HCT116 (cell line): Measurements from ENCODE around the gene MAML2. TPM values are rescaled to one million over a fixed set of nuclear protein-coding genes. Genes with fewer than 3 reads are reported as not detected.
A peak's percentile ranks its signal among the peaks of the same experiment; 100 is the strongest.

ENCODE experiments used
- ATAC-seq: fragments of 200-7000 bp; cut with Tn5 transposase; 2 replicates; pipeline ENCODE4 v1.9.1; 2020; ENCODE audit warnings: mild to moderate bottlenecking, moderate library complexity
- BruUV-seq: library from RNA; stranded (reverse); fragments of 400-500 nt; replicated peaks from 2 replicates; lab custom pipeline; 2021; lab: Mats Ljungman, UMichigan
- CTCF ChIA-PET: fragments of 300-600 bp; sonication (Branson Sonifier 250); formaldehyde crosslinking; loops from one replicate; lab custom pipeline; 2021; ENCODE audit warnings: antibody characterized with exemption; lab: Charles Lee
- POLR2A ChIA-PET: fragments of 300-600, 350-600 bp; sonication (Branson Sonifier 250); formaldehyde crosslinking; loops from one replicate; lab custom pipeline; 2021; ENCODE audit warnings: antibody characterized with exemption; lab: Charles Lee
- RAD21 ChIA-PET, 2 experiments: fragments of 300-600 bp; sonication (Branson Sonifier 250); formaldehyde crosslinking; loops; one replicate each; lab custom pipeline; 2023; ENCODE audit warnings: low total read pairs in 2 of 2; ENCODE audit not compliant: uncharacterized antibody in 2 of 2, unreplicated experiment in 2 of 2, low non-redundant PET in 1 of 2; lab: Charles Lee
- DNase-seq: peaks from one replicate; pipeline ENCODE4 v3.0.0-alpha.2; 2010; ENCODE audit warnings: low read depth, low spot score
- H2AFZ ChIP-seq: fragments of 200-600 bp; shearing (Covaris generic), sonication (generic); 2 replicates; pipeline ENCODE4 v1.6.1; 2017; ENCODE audit warnings: low read depth, mixed run types, mixed read lengths, antibody characterized with exemption, low read length; ENCODE audit not compliant: poor library complexity, severe bottlenecking
- H3K27ac ChIP-seq: 2 replicates; pipeline ENCODE4 v1.5.1; 2012; ENCODE audit warnings: low read depth, low read length
- H3K27me3 ChIP-seq: fragments of 200-600 bp; sonication (generic); 2 replicates; pipeline ENCODE4 v1.6.1; 2016; ENCODE audit warnings: mixed run types, low read length, mixed read lengths; ENCODE audit not compliant: insufficient read depth
- H3K36me3 ChIP-seq, 2 experiments: fragments of 200-500 bp in 1 of 2; fragments of 200-600 bp in 1 of 2; sonication (Bioruptor generic) in 1 of 2; sonication (generic) in 1 of 2; 2 replicates each; pipeline versions ENCODE4 v1.5.1 to v1.6.1; 2014 to 2016; ENCODE audit warnings: low read length in 2 of 2, inconsistent platforms in 1 of 2, mixed read lengths in 1 of 2, mixed run types in 1 of 2; ENCODE audit not compliant: insufficient read depth in 2 of 2, control insufficient read depth in 1 of 2
- H3K4me1 ChIP-seq, 2 experiments: fragments of 200-600 bp in 1 of 2; sonication (generic) in 1 of 2; 2 replicates each; pipeline versions ENCODE4 v1.5.1 to v1.6.1; 2012 to 2017; ENCODE audit warnings: low read length in 2 of 2, inconsistent platforms in 1 of 2, mild to moderate bottlenecking in 1 of 2, mixed read lengths in 1 of 2, mixed run types in 1 of 2, moderate library complexity in 1 of 2; ENCODE audit not compliant: insufficient read depth in 2 of 2, control insufficient read depth in 1 of 2
- H3K4me2 ChIP-seq: fragments of 200-600 bp; sonication (generic); 2 replicates; pipeline ENCODE4 v1.6.1; 2017; ENCODE audit warnings: mixed run types, low read length, mixed read lengths
- H3K4me3 ChIP-seq, 2 experiments: fragments of 200-600 bp in 1 of 2; sonication (generic) in 1 of 2; replicated peaks in 1 of 2; 2 replicates each; pipeline ENCODE4 v1.5.1; 2011 to 2016; ENCODE audit warnings: low read length in 2 of 2, control low read depth in 1 of 2, low read depth in 1 of 2, mild to moderate bottlenecking in 1 of 2, mixed read lengths in 1 of 2, mixed run types in 1 of 2
- H3K79me2 ChIP-seq: fragments of 200-600 bp; sonication (generic); 2 replicates; pipeline ENCODE4 v1.6.1; 2017; ENCODE audit warnings: mild to moderate bottlenecking, mixed run types, low read length, moderate library complexity, mixed read lengths; ENCODE audit not compliant: insufficient read depth
- H3K9ac ChIP-seq: fragments of 200-600 bp; sonication (generic); 2 replicates; pipeline ENCODE4 v1.6.1; 2016; ENCODE audit warnings: low read length, mixed read lengths
- H3K9me2 ChIP-seq: fragments of 200-600 bp; sonication (generic), shearing (Covaris generic); 2 replicates; pipeline ENCODE4 v1.6.1; 2017; ENCODE audit warnings: mixed run types, mild to moderate bottlenecking, moderate library complexity; ENCODE audit not compliant: insufficient read depth
- H3K9me3 ChIP-seq, 2 experiments: fragments of 200-500 bp in 1 of 2; fragments of 200-600 bp in 1 of 2; sonication (Bioruptor generic) in 1 of 2; sonication (generic) in 1 of 2; 2 replicates each; pipeline ENCODE4 v1.6.1; 2014 to 2017; ENCODE audit warnings: low read length in 2 of 2, mixed read lengths in 2 of 2, inconsistent platforms in 1 of 2, low read depth in 1 of 2, mild to moderate bottlenecking in 1 of 2, mixed run types in 1 of 2, moderate library complexity in 1 of 2; ENCODE audit not compliant: control insufficient read depth in 1 of 2, insufficient read depth in 1 of 2
- H4K20me1 ChIP-seq: fragments of 200-600 bp; sonication (generic), shearing (Covaris generic); 2 replicates; pipeline ENCODE4 v1.6.1; 2017; ENCODE audit warnings: mixed run types, mild to moderate bottlenecking, moderate library complexity; ENCODE audit not compliant: insufficient read depth
- FOSL1 ChIP-seq: IDR thresholded peaks from 2 replicates; pipeline ENCODE4 v1.6.1; 2012; ENCODE audit warnings: low read depth
- MAX ChIP-seq: IDR thresholded peaks from 2 replicates; pipeline ENCODE4 v1.6.1; 2012
- POLR2A ChIP-seq: IDR thresholded peaks from 2 replicates; pipeline ENCODE4 v1.7.0; 2011; ENCODE audit warnings: borderline replicate concordance; ENCODE audit not compliant: insufficient read depth, insufficient read length; ENCODE audit errors: extremely low read depth
- SP1 ChIP-seq: IDR thresholded peaks from 2 replicates; pipeline ENCODE4 v1.6.1; 2012; ENCODE audit warnings: low read depth
- intact Hi-C: fragments of 100-400 bp; cut with micrococcal nuclease; formaldehyde crosslinking; loops from 2 replicates; pipeline ENCODE4 v1.10.0; 2022
- total RNA-seq: library from RNA; stranded (reverse); gene quantifications from one replicate; pipeline ENCODE4 v1.2.1, GENCODE V29; 2021; ENCODE audit not compliant: unreplicated experiment

MAML2 gene
- total RNA-seq, 1 experiment from 2014 or later: 2.6 TPM

DNA sequence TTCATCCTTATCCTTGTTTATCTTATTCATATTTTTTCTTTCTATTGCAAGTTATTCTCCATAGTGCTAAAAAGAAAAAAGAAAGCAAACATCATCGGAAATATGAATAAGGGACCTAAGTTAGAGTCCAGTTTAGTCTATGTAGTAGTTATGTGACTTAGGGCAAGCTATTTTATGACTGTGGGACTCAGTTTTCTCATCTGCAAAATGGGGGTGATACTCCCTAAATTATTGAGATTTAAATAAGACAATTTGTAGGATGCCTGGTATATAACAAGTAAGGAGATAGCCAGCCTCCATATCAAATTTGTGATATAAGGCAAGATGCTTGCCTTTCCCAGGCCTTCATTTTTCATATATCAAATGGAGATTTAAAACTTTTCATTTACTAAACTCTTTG is 69.5 kb downstream of the MAML2 start:
- RAD21 ChIA-PET: no interaction called here
- no peak for TF ChIP-seq FOSL1
- 0 out of 2 replicates have a peak, but pooled peaks have one; percentile 10 for TF ChIP-seq MAX
- H3K27me3 ChIP-seq: no peaks in the 10 kb centered on the region
- H3K9me2 ChIP-seq: no peaks in the 10 kb centered on the region
- no peak overlapping the region for H3K9ac ChIP-seq
- H4K20me1 ChIP-seq: no peaks in the 10 kb centered on the region
- CTCF ChIA-PET: no interaction called here
- POLR2A ChIA-PET: no interaction called here
- no peak overlapping the region for H3K27ac ChIP-seq
- H3K36me3 ChIP-seq: no peaks in the 10 kb centered on the region
- BruUV-seq: no TSS peak
- H2AFZ ChIP-seq: no peak overlapping the region
- ATAC-seq (no peak), DNase-seq (no peak)
- no peaks in the 10 kb centered on the region for H3K79me2 ChIP-seq
- H3K4me2 ChIP-seq: no peak overlapping the region
- no peak overlapping the region for H3K4me3 ChIP-seq
- no peaks in the 10 kb centered on the region for H3K9me3 ChIP-seq
- intact Hi-C loops: no loop called here
- peaks cover 0 to 22% of the 10 kb centered on the region in 2 experiments; a peak in 2 of 4 replicates for H3K4me1 ChIP-seq

GRCh38 chr11:96272529-96273222 is 70.3 kb downstream of the MAML2 start:
- DNase-seq: no peak
- no peaks in the 10 kb centered on the region for H3K79me2 ChIP-seq
- ChIA-PET RAD21 (no interaction called here), CTCF (no interaction called here), POLR2A (no interaction called here)
- H3K4me1 ChIP-seq: peaks cover 0 to 14% of the 10 kb centered on the region in 2 experiments; a peak in 2 of 4 replicates
- H3K9ac ChIP-seq: no peak overlapping the region
- H3K27ac ChIP-seq: no peak overlapping the region; the same call in 1 of the 2 replicates
- no peaks in the 10 kb centered on the region for H4K20me1 ChIP-seq
- no peaks in the 10 kb centered on the region for H3K9me3 ChIP-seq
- H3K36me3 ChIP-seq: no peaks in the 10 kb centered on the region
- no peak for ATAC-seq
- 0 out of 2 replicates have a peak, but pooled peaks have one; percentile 2 for TF ChIP-seq MAX
- TF ChIP-seq POLR2A: no peak
- TF ChIP-seq SP1: peak; percentile 44; the same call in 1 of the 2 replicates
- H3K4me3 ChIP-seq: no peak overlapping the region
- no peaks in the 10 kb centered on the region for H3K27me3 ChIP-seq
- H3K9me2 ChIP-seq: no peaks in the 10 kb centered on the region
- no TSS peak for BruUV-seq
- no peak overlapping the region for H2AFZ ChIP-seq
- H3K4me2 ChIP-seq: peak overlapping the region; percentile 42
- intact Hi-C loops: no loop called here
